Renal cortex interstitium (tissue), 11 donors: ENCODE results near the gene CFAP100. TPM values are rescaled to one million over a fixed set of nuclear protein-coding genes. Genes with fewer than 3 reads are reported as not detected.

ENCODE experiments used
- DNase-seq, 11 donors: peaks; one replicate each; pipeline ENCODE4 v3.0.0-alpha.2; 2013; ENCODE audit warnings: low read depth in 9 of 11, low spot score in 4 of 11; ENCODE audit errors: extremely low read depth in 1 of 11
- polyA plus RNA-seq, 3 donors: library from polyadenylated mRNA; unstranded; fragments of 120-200 nt; gene quantifications; one replicate each; pipeline ENCODE4 v1.2.1, GENCODE V29; 2013; ENCODE audit not compliant: insufficient read length in 3 of 3

CFAP100 gene
- polyA plus RNA-seq, 3 donors, result 0.84 to 3.3 (median 1.1) TPM

DNA sequence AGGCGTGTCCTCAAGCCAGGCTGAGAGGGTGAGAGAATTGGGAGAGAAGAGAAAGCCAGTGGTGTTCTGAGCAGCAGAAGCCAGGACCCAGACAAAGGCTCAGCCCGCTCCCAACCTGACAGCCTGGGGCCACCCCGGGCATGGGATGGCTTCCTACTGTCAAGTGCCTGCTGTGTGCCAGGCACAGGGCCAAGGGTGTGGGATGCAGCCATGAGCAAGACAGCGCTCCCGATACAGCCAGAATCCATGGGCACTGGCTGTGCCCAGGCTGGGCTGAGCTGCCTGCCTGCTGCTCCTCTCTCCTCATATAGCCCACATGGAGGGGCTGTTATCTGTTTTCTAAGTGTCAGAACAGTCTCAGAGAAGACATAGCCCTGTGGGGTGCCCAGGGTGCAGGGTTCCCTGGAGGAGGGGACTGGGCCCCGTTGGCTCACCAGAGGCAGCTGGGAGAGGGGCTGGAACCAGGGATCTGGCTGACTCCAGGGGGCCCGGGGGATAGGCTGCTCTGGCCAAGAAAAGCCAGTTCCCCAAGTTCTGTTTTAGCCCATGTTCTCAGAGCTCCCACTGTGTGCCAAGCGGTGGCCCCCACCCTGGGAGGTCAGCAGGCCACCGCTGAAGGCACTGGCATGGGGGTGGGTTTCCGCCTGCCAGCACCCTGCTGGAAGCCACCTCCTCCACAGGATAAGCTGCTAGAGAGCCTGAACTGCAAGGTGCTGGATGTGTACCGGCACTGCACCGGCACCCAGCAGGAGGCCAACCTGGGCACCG lies 39.0 kb downstream of the CFAP100 start:
- no peak for DNase-seq

DNA sequence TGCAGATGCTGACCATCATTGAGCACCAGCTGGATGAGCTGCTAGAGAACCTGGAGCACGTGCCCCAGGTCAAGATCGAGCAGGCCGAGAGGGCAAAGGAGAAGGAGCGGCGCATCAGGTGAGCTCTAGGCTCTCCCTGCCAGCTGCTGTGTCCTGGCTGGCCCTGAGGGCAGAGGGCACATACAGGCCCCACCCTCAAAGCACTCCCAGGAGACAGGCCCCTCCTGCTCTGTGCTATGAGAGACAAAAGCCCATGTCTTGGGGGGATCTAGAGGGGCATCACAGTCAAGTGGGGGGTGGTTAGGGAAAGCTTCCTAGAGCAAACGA lies 39.5 kb downstream of the CFAP100 start:
- DNase-seq, result no peak

DNA sequence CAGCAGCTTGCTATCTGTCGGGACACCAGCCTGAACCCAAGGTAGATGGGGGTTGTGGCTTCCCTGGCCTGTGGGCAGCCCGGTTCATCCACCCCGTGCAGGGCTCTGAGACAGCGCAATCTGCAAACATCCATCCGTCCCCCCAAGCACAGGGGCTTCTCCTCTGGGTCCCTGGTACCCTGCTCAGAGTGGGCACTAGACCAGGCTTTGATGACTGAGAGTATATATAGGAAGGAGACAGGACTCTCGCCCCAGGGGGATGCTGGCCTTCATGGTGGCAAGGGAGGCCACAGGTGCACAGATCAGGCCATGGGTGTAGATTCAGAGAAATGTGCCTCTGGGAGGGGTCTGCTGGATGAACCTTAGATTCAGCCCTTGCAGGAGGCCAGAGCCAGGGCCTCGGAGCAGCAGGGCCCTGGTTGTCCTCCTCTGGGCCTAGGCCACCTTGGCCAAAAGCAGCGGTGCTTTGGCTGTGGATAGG lies 40.3 kb downstream of the CFAP100 start:
- no peak for DNase-seq

DNA sequence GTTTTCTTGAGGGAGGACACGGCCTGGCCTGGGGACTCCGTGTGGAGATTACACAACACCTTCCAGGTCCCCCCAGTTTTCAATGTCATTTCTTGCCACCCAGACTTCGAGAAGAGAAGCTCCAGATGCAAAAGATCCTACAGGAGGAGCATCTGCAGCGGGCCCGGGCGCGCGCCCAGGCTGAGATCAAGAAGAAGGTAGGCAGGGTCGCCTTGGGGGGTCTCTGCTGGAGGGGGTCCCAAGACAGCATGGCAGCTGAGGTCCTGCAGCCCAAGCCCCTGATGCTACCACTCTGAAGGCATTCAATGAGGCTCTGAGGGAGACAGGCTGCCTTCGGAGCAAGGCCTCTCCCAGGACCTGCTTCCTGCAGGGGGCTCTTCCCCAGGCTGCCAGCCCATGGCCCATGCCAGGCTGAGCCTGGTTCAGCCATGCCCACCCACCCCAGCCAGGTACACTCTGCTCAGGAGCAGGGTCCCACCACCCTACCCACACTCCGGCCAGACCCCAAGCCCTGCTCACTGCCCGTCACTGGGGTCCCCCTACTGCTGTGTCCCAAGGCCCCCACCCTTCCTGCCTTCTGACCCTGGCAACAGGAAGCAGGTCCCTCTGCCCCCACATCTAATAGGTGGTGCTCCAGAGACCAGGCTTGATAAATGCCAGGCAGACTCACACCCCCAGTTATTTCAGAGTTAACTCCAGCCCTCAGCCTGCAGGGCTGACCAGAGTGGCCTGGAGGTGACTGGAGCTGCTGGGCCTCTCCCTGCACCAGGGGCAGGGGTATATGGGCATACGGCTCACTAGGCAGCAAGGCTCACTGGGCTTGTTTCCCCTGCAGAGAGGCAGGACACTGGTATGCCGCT lies 41.0 kb downstream of the CFAP100 start:
- no peak for DNase-seq

DNA sequence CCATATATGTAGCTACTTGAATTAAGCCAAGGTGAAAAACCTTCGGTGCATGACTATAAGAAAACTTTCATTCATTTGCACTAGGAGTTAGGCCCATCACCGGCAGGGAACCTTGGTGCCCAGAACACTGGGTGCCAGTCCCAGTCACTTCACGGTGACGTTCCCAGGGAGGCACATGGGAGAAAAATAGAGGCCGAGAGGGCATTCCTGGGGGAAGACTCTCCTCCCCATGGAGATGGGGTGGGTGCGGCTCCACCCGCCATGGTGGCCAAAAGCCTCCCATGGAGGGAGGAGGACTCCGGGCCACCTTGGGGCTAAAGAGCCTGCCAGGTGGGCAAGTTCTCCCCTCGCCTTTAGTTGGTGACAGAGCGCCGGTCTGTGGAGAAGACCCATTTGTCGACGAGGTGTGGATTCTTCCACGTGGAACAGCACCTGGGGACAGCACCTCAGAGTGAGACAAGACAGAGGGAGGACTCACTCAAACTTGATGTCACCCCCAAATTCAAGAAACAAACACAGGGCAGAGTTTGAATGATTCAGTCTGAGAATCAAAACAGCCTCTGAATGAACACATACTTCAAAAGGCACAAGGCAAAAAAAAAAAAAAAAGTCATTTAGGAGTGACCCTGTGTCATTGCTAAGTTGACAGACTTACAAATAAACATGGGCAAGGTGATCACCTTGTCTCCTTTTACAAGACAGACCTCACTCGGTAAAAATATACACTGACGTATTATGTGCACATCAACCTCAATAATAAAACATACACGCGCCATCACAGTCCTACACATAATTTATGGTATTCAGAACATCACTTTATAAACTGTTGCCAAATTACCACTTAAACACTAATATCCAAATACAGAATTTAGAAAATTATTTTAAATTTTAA lies 42.4 kb downstream of the CFAP100 start:
- no peak for DNase-seq

DNA sequence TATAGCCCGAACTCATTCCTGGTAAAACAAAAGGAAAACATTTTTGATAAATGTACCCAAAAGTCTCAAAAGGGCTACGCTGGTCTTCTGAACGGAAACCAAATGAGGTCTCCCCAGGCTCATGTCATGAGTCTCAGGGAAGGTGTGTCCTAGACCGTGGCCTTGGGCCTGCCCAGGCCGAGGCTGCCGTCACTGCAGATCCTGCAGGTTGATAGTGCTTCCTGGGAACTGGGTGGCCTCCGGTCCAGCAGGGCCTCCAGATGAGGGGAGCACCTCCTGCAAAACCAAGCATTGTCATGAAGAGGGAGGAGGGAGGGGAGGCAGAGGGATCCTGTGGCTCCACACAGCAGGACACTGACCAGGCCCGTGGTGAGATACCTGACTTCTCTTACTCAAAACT lies 43.5 kb downstream of the CFAP100 start:
- no peak for DNase-seq

DNA sequence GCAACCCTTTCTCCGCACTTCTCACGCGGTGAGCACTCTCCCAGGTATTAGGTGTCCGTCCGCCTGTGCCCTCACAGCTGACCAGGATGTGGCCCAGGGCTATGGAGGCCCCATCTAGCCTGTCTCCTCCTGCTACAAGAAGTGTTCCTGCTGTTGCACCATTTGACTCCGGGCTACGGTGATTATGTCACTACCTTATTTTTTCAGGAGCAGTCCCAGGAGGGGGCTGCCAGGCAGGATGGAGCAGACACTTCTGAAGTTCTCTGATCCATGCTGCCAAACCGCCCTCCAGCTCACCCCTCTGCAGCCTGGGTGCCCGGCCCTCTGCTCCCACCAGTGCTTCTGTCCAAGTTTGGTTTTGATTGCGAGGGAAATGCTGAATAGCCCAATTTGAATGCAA lies 44.0 kb downstream of the CFAP100 start:
- DNase-seq, result no peak

DNA sequence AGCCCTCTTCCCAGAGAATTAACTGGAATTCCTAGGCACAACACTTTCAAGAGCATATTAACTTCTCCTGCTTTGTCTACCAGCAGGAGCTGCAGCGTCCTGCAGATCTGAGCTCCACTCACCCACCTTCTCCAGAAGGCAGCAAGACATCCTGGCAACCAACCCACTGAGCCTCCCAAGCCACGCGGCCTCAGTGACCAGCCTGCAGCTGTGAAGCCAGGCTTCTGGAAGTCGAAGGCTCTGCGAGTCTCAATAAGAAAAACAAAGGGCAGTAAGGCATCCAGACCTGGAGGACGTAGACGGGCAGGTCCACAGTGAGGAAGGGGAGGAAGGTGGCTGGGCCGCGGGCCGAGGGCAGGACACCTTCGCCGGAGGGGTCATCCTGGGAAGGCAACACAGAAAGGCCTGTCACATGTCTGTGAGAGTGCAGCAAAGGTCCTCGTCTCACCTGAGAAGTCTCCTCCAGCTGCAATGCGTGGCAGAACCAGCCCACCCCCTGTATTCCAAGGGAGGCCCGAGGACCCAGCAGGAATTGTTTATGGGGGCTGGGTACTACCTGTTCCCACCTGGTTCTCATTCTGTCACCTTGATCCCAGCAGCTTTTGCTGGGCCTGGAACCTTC lies 44.7 kb downstream of the CFAP100 start:
- no peak for DNase-seq

DNA sequence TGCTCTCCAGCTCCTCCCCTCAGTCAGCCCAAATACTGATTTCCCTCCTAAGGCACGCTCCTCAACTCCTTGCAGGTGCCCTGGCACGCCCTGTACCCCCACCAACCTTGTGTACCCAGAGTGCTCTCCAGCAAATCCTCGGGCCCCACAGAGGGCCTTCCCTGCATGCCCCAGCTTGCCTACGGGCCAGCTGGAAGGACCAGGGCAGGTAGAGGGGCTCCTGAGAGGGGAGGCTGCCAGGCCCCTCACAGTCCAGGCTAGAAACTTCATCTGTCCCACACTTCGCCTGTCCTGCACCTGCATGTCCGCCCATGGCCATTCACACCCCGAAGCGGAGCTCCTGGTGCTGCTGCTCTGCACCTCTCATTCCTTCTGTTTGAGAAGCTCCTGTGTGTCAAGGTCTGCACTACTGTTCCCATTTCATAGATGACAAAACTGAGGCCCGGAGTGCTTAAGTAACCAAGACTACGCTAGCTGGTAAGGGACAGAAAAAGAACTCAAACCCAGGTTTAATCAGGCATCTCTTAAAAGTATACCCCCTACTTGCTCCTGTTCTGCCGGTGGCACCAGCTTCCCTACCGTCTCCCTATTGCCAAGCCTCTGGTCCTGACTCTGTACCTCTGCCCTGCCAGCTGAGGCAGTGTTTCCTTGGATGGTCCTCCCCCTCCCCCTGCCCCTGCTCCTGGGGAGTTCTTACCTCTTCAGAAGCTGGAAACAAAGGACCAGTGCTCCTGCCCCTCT lies 45.4 kb downstream of the CFAP100 start:
- no peak for DNase-seq

DNA sequence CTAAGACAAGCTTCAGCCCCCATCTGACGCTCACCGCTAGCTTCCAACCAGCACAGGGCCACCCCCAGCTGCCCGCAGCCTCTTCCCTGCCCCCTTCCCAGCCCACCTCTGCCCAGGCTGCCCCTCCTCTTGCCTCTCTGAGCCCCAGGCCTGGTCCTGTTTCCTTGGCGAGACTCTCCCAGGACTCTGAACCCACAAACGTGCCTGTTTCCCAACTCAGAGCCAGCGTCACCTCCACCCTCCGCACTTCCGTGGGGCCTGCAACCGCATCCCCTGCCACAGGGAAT lies 45.9 kb downstream of the CFAP100 start:
- DNase-seq, result no peak

DNA sequence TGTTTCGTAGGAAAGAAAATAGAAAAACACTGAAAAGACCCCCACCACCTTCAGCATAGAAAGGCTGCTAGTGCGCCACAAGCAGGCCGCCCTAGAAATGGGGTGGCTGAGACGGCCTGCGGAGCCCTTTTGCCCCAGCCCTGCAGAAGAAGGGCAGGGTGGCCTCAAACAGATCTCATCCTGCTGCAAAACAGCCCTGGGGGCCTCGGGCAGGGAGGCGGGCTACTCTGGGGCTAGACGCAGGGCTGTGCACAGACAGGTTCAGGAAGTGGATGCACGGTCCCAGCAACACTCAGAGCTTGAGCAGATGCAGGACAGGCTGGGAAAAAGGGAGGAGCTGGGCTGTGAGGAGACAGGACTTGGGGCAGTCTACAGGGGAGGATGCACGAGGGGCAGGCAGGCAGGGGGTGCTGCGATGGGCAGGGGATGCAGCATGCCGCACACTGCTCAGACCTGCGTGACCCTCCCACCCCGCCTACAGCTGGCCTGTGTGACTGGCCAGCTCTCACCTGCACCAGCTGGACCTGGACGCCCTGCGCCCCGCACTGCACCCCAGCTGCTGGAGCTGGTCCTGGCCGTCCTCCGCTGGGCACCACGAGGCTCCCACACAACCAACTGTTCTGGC lies 46.7 kb downstream of the CFAP100 start:
- no peak for DNase-seq

DNA sequence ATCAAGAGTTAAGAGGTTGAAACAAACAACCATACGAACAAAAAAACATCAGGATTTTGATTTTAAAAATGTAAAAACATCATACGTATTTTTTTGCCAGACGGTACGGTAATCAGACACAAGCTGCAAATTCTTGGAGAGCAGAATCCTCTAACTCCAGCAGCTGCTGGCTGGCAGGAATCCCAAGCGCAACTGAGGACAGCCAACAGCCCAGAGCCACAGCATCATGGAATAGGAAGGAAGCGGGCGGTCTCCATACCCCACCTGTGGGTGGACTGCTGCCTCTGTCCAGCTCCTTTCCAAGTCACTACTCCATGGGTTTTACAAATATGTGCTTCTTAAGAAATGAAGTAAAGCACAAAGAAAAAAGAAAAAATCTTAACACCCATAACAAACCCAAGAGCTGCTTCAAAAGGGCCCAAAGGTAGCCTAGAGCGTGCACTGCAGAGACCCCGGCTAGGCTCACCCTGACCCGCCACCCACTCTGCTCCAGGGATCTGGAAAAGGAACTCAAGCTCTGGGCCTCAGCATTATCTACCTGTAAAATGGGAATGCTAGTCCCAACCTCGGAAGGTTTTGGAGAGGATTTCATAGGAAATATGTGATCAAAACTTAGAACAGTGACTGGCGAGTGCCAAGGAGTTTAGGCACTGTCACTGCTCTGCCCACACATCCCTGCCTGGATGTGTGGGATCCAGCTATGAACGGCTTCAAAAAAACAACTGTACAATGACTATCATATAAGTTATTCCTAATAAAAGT lies 47.6 kb downstream of the CFAP100 start:
- peak in 2 of 11 donors; percentile 4 to 9 for DNase-seq

DNA sequence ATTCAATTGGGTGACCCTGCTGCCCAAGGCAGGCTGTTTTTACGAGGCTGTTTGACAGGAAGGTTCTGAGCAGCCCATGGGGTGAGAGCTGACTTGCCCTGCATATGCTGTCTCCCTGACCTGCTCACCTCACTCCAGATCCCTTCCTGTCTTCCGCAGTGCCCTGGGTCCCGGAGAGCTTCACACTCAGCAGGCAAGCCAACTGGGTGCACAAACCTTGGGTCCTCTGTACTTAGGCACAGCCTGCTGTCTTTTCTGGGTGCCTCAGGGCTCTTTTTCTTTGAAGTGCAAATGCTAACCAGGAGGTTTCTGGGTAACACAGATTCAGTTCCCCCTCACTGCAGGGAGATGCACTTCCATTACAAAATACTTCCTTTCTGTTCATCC lies 48.1 kb downstream of the CFAP100 start:
- DNase-seq, result no peak

DNA sequence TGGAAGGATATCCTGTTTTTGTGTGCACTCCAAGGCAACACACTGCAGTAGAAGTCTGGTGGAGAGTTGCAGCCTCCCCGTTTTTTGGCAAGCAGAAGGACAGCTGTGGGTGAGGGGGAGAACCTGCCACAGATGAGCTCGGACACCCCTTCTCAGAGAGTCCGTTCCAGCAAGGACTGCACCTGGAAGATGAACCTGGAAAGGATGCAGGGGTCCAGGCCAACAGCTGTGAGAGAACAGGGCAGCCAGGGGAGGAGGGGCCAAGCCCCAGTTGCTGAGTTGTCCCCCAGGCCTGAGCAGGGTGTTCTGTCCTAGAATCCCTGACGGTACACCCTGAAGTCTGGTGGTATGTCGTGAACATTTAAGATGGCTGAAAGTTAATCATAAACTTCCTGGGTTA lies 50.8 kb downstream of the CFAP100 start:
- no peak for DNase-seq

DNA sequence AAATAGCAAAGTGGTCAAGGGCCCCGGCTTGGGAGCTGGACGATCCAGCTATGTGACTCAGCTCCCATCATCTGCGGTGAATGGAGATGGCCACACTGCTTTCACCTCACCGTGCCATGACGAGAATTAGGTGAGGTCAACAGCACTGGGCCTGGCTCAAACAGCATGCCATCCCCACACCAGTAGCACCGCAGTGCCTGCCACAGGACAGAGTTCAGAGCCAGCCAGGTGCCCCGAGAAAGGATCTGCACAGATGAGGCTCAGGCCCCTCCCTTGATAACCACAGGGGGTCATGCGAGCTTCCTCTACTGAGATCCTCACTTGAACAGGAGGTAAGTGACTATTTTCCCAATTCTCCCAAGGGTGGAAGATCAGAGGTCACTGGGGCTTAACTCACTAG lies 51.6 kb downstream of the CFAP100 start:
- no peak for DNase-seq

DNA sequence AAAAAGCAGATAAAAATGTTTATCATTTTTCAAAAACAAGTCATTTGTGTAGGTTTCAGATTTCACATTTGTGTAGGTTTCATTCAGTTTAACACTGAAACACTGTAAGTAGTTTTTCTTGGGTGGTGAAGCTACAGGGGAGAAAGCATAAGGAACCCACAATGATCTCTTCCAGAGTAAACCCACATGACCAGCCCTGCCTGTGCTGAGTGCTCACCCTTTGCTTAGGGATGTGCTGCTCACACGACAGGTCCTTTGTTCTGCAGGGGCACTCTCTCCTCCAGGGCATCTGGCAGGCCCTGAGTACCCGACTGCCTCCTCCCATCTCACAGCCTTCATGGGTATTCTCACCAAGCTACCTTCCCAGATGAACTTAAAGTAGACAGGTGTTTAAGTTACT lies 52.1 kb downstream of the CFAP100 start:
- no peak for DNase-seq

DNA sequence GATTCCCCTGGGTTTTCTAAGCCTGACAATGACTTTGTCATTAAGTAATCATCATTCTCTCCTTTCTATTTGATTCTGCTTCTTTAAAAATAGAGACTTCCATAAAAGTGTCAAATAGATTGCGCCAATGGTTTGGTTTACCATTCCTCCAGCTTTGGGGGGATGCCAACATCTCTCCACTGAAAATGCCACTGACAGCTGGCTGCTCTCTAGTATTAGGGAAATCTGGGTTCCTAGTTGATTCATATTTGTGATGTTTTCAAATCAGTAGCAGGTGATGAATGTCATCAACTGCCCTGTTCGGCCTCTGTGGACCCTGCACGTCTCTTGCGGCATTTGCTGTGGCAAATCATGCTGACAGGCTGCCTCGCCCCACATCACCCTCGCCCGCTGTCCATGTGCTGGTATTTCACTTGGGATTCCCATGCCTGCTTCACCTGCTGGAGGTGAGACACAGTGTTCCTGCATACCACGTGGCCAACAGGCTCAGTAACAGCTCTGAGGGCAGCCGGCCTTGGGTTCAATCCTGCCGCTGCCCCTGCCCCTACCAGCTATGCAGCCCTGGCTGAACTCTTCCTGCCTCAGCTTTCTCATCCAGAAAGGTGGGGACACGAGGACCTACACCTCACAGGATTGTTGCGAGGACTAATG lies 52.9 kb downstream of the CFAP100 start:
- no peak for DNase-seq
